22Rv1 (cell line): ENCODE results near the gene ANKRD55.

Source experiments
- ZFX ChIP-seq: fragments of 450-650 bp; IDR thresholded peaks from 2 replicates; pipeline ENCODE4 v1.6.1; 2017; ENCODE audit warnings: antibody characterized with exemption, borderline replicate concordance
- TF ChIP-seq, protein P1 (sequence below): fragments of 450-650 bp; IDR thresholded peaks from 2 replicates; pipeline ENCODE4 v1.5.1; 2017; ENCODE audit warnings: mild to moderate bottlenecking

DNA sequence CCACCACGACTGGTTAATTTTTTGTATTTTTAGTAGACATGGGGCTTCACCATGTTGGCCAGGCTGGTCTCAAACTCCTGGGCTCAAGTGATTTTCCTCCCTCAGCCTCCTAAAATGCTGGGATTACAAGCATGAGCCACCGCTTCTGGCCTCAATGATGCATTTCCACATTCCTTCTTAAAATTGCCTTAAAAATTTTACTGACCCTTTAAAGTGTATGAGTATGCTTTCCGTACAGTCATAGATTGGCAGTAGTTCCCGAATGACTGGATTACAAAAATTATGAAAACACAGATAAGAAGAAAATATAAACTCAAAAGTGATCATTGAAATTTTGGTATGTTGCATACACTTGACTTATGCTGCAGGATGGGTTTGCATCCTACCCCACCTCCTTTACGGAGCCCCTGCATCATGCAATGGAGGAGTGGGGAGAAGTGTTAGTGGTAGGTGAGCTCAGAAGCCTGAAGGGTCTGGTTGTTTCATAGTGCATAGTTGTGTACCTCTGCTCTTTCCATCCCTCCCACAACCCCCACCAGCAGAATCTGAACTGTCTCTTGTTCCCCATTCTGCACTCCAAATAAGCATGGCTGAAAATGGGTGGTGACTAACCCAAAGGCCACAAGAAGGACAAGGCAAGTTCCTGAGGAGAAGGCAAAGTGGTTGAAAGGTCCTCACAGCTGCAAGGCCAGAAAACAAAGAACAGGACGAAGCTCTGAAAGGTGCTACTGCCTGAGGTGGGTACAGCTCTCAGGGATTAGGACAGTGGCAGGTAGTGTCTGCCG is 26.8 kb downstream of the ANKRD55 start:
- TF ChIP-seq, protein P1, sequence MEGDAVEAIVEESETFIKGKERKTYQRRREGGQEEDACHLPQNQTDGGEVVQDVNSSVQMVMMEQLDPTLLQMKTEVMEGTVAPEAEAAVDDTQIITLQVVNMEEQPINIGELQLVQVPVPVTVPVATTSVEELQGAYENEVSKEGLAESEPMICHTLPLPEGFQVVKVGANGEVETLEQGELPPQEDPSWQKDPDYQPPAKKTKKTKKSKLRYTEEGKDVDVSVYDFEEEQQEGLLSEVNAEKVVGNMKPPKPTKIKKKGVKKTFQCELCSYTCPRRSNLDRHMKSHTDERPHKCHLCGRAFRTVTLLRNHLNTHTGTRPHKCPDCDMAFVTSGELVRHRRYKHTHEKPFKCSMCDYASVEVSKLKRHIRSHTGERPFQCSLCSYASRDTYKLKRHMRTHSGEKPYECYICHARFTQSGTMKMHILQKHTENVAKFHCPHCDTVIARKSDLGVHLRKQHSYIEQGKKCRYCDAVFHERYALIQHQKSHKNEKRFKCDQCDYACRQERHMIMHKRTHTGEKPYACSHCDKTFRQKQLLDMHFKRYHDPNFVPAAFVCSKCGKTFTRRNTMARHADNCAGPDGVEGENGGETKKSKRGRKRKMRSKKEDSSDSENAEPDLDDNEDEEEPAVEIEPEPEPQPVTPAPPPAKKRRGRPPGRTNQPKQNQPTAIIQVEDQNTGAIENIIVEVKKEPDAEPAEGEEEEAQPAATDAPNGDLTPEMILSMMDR = no peak
- no peak for TF ChIP-seq ZFX
